Thyroid gland (tissue), 4 donors: ENCODE data around the gene PRDM12. TPM values are rescaled to one million over a fixed set of nuclear protein-coding genes. Genes with fewer than 3 reads are reported as not detected.
"Not testable (repeated sequence)": the region's sequence is repeated elsewhere in the genome, so short reads cannot be mapped to it uniquely, and the experiment has no call there.

Experiments used
- DNase-seq, 2 donors: peaks; one replicate each; pipeline ENCODE4 v3.0.0-alpha.2; 2019
- H3K27ac ChIP-seq, 3 donors: fragments of 200-600 bp; sonication (generic); 1 replicate in 2 of 3; 2 replicates in 1 of 3; pipeline ENCODE4 v1.5.1; 2016 to 2019; ENCODE audit warnings: mild to moderate bottlenecking in 1 of 3, moderate library complexity in 1 of 3
- H3K27me3 ChIP-seq: fragments of 200-600 bp; sonication (generic); one replicate; pipeline ENCODE4 v1.5.1; 2019
- H3K36me3 ChIP-seq, 2 donors: fragments of 200-600 bp; sonication (generic); one replicate each; pipeline ENCODE4 v1.5.1; 2016 to 2019
- H3K4me1 ChIP-seq, 2 donors: fragments of 200-600 bp; sonication (generic); one replicate each; pipeline ENCODE4 v1.5.1; 2017 to 2019
- H3K4me3 ChIP-seq, 3 donors: fragments of 200-600 bp; sonication (generic); replicated peaks in 1 of 3; 1 replicate in 2 of 3; 2 replicates in 1 of 3; pipeline ENCODE4 v1.5.1; 2016; ENCODE audit warnings: mild to moderate bottlenecking in 1 of 3
- H3K9me3 ChIP-seq: fragments of 200-600 bp; sonication (generic); one replicate; pipeline ENCODE4 v1.5.1; 2017
- POLR2A ChIP-seq, 2 donors: fragments of 450-650 bp; IDR thresholded peaks; one replicate each; pipeline ENCODE4 v1.6.1; 2017; ENCODE audit warnings: antibody characterized with exemption in 2 of 2, mild to moderate bottlenecking in 2 of 2, moderate library complexity in 1 of 2
- WGBS, 2 donors: methylation state at CpG; one replicate each; pipeline ENCODE4 v1.1.5; 2017; 5-methylcytosine and 5-hydroxymethylcytosine counted together
- intact Hi-C: fragments of 100-400 bp; cut with DNase I; formaldehyde crosslinking; loops from one replicate; pipeline ENCODE4 v1.15.1; 2023
- total RNA-seq, 4 donors: library from RNA; depleted of rRNA; stranded (reverse); fragments of >200 nt; gene quantifications; one replicate each; pipeline ENCODE4 v1.2.3, GENCODE V29; 2016
- TF ChIP-seq, protein P1 (sequence below), 6 experiments: fragments of 200-600 bp in 3 of 6; fragments of 450-650 bp in 3 of 6; sonication (generic) in 3 of 6; IDR thresholded peaks; one replicate each; pipeline ENCODE4 v1.5.1; 2016 to 2019; ENCODE audit warnings: antibody characterized with exemption in 6 of 6, mild to moderate bottlenecking in 2 of 6, inconsistent platforms in 1 of 6, moderate library complexity in 1 of 6

The PRDM12 gene
- total RNA-seq, 4 donors from 2014 or later, result not detected

- Histone ChIP-seq H3K27me3 (no peaks in the 10 kb centered on the region), H3K27ac (no peak overlapping the region), H3K9me3 (no peaks in the 10 kb centered on the region), H3K4me3 (no peak overlapping the region), H3K4me1 (peaks cover 14 to 17% of the 10 kb centered on the region in 2 donors), H3K36me3 (no peaks in the 10 kb centered on the region)
- intact Hi-C loops, result no loop called here
- TF ChIP-seq POLR2A (IDR thresholded peaks at IDR 0.05), result no peak
- TF ChIP-seq, protein P1, sequence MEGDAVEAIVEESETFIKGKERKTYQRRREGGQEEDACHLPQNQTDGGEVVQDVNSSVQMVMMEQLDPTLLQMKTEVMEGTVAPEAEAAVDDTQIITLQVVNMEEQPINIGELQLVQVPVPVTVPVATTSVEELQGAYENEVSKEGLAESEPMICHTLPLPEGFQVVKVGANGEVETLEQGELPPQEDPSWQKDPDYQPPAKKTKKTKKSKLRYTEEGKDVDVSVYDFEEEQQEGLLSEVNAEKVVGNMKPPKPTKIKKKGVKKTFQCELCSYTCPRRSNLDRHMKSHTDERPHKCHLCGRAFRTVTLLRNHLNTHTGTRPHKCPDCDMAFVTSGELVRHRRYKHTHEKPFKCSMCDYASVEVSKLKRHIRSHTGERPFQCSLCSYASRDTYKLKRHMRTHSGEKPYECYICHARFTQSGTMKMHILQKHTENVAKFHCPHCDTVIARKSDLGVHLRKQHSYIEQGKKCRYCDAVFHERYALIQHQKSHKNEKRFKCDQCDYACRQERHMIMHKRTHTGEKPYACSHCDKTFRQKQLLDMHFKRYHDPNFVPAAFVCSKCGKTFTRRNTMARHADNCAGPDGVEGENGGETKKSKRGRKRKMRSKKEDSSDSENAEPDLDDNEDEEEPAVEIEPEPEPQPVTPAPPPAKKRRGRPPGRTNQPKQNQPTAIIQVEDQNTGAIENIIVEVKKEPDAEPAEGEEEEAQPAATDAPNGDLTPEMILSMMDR (IDR thresholded peaks at IDR 0.05), result no peak
- DNase-seq, result no peak
These were observed 20.7 kb downstream of the PRDM12 start for GRCh38 chr9:130685104-130685503.

DNA sequence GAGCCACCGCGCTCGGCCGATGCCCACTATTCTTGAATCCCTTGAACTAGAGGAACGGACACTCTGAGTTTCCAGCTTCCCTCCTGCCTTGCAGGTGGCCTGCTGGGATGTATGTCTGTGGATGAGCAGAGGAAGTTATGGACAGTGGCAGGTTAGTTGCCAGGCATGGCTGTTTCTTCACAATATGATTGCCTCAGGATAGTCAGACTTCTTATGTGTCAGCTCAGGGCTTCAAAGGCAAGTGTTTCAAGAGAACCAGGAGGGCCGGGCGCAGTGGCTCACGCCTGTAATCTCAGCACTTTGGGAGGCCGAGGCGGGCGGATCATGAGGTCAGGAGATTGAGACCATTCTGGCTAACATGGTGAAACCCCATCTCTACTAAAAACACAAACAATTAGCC, 21.6 kb downstream of the PRDM12 start:
- intact Hi-C loops, result not testable (repeated sequence)
- 96 to 98% methylated on average over 9 to 11 of the region's 11 CpGs for WGBS, 2 donors

DNA sequence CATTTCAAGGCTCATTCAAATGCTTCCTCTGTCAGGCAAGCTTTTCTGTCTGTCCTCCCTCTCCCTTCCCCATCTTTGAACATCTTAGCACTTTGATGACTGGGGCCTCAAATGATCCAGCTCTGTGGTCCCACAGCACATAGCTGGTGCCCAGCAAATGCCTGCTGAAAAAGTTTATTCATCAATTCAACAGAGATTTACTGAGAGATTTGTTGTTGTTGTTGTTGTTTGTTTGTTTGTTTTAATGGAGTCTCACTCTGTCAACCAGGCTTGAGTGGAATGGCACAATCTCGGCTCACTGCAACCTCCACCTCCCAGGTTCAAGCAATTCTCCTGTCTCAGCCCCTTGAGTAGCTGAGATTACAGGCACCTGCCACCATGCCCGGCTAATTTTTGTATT, 23.2 kb downstream of the PRDM12 start:
- Histone ChIP-seq H3K4me3 (no peak overlapping the region), H3K36me3 (no peaks in the 10 kb centered on the region), H3K9me3 (no peaks in the 10 kb centered on the region), H3K27me3 (no peaks in the 10 kb centered on the region), H3K27ac (no peak overlapping the region), H3K4me1 (peaks cover 0 to 11% of the 10 kb centered on the region in 2 donors)
- intact Hi-C loops, result no loop called here
- DNase-seq, result no peak
- WGBS, 2 donors, result 51% methylated on average over 2 of the region's 2 CpGs
- TF ChIP-seq, protein P1 (IDR thresholded peaks at IDR 0.05), result no peak
- no peak for TF ChIP-seq POLR2A (IDR thresholded peaks at IDR 0.05)

More for the DNA sequence above, 21.6 kb downstream of the PRDM12 start:
- not testable (repeated sequence) for H3K27me3 ChIP-seq, H3K9me3 ChIP-seq, H3K36me3 ChIP-seq, H3K4me3 ChIP-seq, DNase-seq, H3K27ac ChIP-seq
- H3K4me1 ChIP-seq, result peaks cover 10 to 17% of the 10 kb centered on the region in 2 donors

DNA sequence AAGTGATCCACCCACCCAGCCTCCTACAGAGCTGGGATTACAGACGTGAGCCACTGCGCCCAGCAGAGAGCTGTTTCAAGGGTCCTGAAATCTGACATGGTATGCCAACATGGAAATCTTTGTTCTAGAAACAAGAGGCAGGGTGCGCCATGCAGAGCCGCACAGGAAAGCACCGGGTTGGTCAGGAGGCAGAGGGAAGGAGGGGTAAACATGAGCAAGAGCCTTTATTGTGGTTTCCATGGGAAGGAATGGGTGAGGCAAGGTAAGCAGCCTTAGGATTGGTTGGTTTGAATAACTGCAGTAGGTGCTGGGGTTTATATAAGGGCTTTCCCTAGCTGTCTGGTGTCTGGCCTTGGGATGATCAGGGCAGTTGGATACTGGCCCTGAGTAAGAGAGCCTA, 23.7 kb downstream of the PRDM12 start:
- Histone ChIP-seq H3K27ac (no peak overlapping the region), H3K27me3 (no peaks in the 10 kb centered on the region), H3K36me3 (no peaks in the 10 kb centered on the region), H3K4me1 (peaks cover 4 to 11% of the 10 kb centered on the region in 2 donors), H3K4me3 (no peak overlapping the region), H3K9me3 (no peaks in the 10 kb centered on the region)
- intact Hi-C loops, result no loop called here
- no peak for DNase-seq
- TF ChIP-seq, protein P1 (IDR thresholded peaks at IDR 0.05), result no peak
- no peak for TF ChIP-seq POLR2A (IDR thresholded peaks at IDR 0.05)
- WGBS, 2 donors, result 82 to 88% methylated on average over 5 of the region's 5 CpGs

GRCh38 chr9:130689572-130689936, 25.2 kb downstream of the PRDM12 start:
- intact Hi-C loops, result no loop called here
- WGBS, 2 donors, result 16 to 18% methylated on average over 1 of the region's 1 CpG
- Histone ChIP-seq H3K36me3 (no peaks in the 10 kb centered on the region), H3K9me3 (no peaks in the 10 kb centered on the region), H3K27ac (peak overlapping the region; percentile 21 to 63 (median 59)), H3K4me1 (peaks cover 12 to 17% of the 10 kb centered on the region in 2 donors), H3K4me3 (no peak overlapping the region), H3K27me3 (no peaks in the 10 kb centered on the region)
- no peak for TF ChIP-seq POLR2A (IDR thresholded peaks at IDR 0.05)
- TF ChIP-seq, protein P1 (IDR thresholded peaks at IDR 0.05), result no peak
- DNase-seq, result no peak
